HG03520 (cell line): Measurements from ENCODE around the gene SLX9.

Experiments
- ATAC-seq: cut with Tn5 transposase; IDR thresholded peaks from one replicate; pipeline ENCODE4 v1.9.1; 2021; ENCODE audit warnings: mild to moderate bottlenecking, moderate library complexity; ENCODE audit not compliant: unreplicated experiment

Gene SLX9

DNA sequence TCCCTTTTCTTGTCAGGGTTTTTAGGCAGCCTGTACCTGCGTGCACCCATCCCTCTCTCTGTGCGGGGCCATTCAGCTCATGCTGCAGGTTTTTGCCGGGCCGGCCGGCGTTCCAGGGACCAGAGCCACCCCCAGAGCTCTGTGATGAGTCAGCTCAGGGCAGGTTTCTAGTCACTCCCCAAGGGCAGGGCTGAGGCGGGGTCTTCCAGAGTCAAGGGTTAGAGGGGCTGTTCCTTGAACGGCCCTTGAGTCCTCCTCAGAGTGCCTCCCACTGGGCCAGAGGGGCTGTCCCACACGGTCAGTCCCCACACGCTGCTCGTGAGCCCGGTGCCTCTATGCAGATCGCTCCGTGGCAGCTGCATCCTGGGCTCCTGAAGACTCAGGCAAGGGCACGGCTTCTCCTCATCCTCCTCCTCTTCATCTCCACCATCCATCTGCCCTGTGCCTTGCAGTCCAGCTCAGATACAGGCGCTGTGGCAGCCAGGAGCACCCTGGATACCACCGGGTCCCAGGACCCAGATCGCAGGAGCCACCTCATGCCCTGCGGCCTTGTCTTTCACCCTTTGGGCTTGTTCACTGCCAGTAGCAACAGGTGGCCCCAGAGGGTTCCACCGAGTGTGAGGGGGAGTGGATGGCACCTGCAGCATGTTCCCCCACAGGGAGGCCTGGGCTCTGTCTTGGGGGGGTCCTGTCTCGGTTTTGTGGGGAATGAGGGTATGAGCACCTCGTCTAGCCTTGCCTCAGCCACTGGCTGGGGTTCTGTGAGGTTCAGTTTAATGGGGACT lies 17.4 kb downstream of the SLX9 start:
- no peak for ATAC-seq

DNA sequence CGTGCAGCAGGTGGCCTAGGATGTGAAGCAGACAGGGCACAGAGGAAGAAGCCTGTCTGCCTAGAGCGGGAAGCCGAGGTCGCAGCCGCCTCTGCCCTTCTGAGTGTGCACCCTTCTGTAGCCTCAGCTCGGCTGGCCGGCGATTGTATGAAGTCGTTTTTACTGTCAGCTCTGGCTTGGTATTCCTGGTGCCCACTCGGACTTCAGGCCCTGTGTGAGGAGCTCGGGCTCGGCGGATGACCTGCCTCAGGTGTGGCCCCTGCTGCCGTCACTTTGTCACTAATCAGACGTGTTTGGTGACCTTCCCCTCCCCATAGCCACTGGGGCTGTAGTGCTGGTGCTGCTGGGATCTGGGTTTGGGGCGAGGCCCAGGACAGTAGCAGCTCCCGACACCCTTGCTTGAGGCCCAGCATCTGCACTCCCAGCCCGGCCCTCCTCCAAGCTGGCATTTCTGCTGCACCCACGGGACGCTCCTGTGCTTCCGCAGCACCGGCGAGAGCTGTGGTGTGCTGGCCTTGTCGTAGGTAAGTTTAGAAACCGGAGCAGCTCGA lies 18.1 kb downstream of the SLX9 start:
- ATAC-seq, result no peak

DNA sequence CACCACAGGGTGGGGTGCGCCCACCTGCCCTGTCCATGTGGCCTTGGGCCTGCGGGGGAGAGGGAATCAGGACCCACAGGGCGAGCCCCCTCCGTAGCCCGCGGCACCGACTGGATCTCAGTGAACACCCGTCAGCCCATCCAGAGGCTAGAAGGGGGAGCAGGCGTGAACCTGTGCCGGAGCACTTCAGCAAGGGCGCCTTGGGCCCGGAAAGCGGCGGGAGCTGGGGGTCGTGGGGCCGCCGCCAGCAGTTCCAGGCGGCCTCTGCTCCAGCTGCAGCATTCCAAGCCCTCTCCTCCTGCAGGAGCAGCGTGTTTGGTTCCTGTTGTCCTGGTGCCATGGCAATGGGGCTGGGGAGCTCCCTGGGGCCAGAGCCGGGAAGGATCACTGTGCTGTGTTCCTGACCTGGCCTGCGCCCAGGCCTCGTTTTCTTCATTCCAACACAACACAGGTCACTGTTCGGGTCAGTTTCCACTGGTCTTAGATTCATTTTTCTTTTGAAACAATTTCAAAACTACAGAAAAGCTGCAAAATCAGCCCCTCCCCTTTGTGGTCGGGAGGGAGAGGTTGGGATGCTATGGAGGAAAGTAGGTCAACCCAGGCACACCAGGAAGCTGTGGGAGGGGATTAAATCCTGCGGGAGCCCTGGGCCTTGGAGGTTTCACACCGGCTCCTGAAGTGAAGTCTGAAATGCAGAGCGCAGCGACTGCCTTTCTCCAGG lies 18.8 kb downstream of the SLX9 start:
- no peak for ATAC-seq

DNA sequence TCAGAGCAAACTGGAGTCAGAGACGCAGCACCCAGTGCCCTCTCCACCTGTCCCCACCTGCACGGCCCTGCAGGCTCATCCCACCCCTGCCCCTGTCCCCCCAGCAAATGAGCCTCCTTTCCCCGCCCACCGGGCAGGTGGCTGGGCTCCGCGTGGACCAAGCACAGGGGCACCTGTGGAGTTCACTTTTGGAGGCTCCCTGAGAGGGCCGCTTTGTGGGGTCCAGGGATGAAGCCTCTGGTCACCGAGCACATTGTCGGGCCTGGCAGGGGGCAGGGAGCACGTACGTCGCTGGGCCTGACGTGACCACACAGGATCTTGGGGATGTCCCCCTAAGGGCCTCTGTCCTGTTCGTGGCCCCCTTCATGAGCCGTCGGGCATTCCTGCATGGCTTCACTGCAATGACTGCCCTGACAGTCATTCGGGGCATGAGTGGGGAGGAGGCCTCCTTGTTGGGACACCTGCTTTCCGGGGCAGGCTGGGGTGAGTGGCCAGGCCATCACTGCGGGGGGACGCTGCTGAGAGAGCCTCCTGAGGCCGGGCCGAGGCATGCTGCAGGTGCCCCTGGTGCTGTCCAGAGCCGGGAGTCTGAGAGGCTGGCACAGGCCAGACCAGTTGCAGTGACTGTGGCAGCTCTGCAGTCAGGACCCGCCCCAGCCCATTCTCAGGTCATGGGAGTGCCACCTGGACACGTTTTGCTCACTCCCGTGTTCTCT lies 19.7 kb downstream of the SLX9 start:
- ATAC-seq, result no peak

DNA sequence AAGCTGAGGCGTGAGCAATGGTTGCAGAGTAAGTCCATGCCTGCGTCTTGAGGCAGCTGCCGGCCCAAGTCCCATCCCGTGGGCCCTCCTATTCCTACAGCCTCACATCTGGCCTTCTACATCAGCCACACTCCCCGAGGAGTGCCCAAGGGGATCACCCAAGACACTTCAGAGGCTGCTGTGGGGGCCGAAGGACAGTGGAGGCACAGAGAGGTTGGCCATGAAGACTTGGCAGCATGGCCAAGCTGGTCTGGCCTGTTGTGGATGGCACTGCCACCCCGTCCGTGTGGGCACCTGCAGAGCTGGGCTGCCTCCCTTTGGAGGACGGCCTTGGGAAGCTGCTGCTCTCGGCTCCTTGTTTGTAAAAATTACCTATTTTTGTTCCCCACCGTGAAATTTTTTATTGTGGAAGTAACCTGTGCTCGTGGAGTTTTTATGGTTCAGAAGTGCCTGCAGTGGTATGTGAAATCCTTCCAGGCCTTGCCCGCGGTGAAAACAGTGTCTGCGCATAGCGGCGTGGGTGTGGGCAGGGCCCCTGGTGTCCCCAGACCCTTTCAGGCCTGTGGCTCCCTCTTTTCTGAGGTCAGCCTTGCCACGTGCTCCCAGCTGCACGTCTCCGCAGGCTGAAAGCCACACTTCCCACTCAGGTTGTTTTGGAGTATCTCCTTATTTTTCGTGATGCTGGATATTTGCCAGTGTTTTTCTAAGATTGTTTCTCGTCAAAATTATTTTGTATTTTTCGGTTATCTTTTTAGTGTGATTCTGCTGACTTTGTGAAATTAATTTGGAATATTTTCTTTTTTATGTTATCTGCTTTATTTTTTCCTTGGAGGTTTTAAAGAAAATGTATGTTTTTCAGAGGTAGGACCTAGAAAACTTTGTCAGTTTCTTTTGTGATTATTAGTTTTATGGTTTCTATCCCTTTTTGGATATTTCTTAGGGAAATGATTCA lies 20.6 kb downstream of the SLX9 start:
- no peak for ATAC-seq

DNA sequence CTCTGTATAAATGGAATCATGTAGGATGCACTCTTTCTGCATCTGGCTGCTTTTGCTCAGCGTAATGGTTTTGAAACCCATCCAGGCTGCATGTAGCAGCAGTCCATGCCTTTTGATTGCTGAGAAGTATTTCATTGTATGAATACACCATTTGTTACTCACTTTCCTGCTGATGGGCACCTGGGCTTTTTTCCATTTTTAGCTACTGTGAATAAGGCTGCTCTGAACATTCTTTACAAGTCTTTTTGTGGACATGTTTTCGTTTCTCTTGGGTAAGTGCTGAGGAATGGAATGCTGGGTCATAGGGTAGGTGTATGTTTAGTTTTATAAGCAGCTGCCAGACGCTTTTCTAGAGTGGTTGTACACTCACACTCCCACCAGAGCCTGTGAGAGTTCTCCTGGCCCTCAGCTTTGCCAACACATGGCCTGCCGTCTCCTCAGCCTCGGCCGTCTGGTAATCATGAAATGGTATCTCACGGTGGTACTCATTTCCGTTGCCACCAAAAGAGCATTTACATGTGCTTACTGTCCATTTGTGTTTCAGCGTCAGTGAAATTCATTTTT lies 22.7 kb downstream of the SLX9 start:
- no peak for ATAC-seq

DNA sequence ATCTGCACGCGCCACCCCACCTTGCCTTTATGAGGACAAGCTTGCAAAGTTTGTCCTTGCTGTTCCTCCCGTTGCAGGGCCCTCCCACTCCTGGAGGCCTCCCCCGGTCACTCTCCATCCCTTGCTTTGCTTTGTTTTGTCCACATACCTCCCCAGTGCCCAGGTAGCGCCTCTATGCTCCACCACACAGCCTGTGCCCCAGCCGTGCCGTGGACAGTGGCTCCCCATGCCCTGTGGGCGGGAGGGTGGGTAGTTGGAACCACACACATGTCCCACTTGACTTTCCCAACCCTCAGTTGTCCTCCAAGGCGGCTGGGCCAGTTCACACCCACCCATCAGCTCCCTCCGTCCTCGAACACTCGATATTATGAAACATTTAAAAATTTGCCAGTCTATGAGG lies 24.6 kb downstream of the SLX9 start:
- ATAC-seq, result no peak

DNA sequence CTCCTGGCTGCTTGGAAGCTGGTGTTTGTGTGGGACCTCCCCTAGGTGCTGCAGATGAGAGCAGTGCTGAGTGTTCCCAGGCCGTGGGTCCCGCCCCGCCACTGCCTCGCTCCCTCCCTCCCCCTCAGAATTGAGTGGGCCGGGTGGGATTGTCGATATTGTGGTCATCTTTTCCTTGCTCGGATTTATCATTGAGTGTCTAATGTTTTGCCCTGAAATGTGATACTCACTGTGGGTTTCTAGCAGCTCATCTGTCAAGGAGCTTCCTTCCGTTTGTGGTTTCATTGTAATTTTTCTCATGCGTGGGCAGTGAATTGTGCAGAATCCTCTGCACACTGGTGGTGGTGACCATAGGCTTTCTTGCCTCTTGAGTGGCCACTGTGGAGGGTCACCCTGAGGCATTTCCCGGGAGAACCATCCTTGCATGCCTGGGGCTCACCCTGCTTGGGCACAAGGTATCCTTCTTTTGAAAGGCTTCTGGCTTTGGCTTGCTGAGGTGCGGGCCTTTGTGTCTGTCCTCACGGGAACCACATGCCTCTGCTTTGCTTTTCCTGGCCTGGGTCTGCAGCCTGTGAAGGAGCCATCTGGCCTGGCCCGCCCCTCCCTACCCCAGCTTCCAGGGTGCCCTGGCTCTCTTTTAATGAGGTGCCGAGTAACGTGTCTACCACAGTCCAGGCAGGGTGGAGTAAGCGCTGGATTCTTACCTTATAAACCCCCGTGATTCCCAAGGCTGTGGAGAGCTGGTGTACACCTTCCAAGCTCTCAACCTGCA lies 25.6 kb downstream of the SLX9 start:
- ATAC-seq, result no peak

DNA sequence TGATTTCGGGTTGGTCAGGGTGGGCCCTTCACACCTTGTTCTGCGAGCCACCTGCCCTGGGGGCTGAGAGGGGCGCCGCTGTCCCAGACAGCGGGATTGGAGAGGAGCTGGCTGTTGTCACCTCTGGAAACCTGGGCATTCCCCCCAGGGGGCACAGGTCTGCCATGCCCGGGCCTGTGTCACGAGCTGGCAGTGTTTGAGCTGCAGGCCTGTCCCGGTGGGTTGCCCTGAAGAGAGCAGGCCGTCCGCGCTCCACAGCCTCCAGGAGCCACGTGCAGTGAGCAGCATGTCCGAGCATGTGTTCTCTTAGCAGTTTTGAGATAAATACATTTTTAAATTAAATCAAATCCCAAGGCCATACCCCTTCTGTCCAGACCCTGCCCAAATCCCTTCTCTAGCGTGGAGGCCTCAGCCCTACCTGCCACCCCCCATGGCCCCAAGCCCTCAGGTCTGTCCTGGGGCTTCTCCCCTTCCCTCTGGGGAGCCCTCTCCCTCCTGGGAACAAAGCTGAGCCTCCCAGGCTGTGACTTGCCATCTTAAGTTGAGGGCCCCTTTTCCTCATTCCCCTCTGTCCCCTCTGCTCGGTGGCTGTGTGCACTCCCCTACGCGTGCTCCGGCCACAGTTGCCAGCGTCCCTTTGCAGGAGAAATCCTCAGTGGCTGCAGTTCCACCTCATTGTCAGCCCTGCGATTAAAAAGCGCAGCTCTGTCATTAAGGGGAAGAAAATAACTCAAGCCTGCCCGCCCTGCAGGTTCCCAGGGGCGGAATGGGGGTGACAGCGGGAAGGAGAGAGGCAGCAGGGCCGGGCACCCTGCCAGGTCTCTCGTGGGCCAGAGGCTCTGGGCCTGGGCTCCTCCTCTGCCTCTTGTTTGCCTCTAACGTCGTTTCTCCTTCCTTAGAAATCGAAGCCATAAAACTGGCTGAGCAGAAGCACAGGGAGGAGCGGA lies 26.6 kb downstream of the SLX9 start:
- ATAC-seq, result no peak

DNA sequence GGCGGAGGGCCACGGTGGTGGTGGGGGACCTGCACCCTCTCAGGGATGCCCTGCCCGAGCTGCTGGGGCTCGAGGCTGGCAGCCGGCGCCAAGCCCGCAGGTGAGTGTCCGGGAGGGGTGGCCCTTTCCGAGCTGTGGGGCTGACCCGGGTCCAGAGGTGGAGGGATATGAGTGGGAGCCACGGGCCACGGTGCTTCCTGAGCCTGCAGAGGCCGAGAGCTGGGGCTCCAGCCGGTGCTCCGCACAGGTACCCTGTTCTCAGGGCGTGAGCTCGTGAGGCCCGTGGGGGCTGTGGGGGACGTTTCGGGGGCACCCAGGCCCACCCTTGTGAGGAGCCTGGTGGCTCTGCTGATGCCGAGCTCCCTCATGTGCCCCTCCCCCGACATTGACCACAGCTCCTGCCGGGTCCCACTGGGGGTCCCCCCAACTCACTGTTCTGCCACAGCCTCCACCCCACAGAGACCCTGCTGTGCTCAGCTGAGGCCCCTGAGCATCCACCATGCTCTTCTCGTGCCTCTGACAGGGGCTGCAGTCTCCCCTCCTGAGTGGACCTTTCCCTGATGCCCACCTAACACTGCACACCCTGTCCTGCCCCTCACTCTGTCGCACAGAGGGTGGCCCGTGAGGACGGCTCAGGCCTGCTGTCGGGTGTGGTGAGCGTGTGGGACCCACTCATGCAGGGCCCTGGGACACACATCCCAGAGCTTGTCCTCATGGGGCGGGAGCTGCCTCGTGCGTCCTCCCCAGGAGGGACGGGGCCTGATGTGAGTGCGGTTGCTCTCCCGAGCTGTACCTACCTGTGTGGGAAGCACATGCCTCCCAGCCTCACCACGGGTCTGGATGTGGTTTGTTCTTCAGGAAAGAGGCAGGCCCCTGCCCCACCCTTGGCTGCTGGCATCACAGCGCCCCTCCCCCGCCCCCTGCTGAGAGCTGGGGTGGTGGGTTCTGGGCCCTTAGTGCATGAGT lies 27.5 kb downstream of the SLX9 start:
- no peak for ATAC-seq

DNA sequence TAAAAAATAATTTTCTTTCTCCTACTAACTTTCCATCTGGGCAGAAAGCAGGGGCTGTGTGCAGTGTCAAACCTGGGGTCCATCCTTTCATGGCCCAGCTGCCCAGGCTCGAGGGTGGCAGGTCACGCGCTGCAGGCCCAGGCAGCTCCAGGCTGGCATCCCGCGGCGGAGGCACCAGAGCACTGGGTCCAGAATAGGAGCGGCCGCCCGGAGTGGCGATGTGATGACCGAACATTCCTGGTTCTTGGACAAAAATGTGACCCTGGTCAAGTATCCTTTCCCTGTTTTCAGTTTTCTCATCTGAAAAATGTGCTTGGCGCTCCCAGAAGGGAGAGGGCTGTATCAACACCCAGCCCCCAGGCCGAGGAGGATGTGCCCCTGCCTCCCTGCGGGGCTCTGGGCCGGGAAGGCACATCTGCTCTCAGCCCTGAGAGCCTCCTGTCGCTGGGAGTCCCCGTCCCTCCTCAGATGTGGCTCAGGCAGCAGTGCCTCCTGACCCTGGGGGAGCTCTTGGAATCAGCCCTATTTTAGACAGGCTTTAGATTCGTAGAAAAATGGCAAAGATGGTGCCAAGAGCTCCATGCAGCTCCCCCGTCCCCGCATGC lies 29.3 kb downstream of the SLX9 start:
- ATAC-seq, result no peak

DNA sequence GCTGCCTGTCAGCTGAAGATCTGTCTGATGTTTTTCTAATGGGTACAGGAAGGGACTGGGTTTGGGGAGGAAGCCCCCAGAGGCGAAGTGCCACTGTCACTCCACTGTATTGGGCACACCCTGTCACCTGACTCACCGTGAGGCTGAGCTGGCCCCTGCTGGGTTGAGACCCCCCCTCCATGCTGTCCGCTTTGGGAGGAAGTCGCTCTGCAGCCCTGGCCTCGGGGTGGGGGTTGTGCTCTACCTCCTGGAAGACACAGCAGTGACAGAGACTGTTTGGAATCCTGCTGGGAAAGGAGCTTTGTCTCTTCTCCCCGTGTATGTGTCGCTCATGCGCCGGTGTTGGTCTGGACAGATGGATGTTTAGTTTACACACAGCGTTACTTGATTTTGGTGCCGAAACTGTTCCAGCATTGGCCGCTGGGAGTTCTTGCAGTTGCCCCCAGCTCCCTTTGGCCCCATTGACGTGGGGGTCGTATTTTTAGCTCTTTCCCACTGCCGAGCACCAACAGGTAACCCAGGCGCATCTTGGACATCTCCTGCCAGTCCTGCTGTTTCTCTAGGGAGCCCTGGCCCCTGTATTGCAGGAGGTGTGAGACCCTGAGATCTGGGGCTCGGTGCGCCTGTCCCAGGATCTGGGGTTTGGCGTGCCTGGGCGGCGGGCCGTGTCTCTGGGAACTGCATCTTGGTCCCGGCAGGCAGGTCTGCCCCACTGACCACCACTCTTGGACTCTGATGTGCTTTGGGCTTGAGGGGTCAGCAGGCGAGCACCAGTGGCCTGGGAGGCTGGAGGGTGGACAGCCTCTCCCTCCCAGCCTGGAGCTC lies 30.3 kb downstream of the SLX9 start:
- no peak for ATAC-seq

DNA sequence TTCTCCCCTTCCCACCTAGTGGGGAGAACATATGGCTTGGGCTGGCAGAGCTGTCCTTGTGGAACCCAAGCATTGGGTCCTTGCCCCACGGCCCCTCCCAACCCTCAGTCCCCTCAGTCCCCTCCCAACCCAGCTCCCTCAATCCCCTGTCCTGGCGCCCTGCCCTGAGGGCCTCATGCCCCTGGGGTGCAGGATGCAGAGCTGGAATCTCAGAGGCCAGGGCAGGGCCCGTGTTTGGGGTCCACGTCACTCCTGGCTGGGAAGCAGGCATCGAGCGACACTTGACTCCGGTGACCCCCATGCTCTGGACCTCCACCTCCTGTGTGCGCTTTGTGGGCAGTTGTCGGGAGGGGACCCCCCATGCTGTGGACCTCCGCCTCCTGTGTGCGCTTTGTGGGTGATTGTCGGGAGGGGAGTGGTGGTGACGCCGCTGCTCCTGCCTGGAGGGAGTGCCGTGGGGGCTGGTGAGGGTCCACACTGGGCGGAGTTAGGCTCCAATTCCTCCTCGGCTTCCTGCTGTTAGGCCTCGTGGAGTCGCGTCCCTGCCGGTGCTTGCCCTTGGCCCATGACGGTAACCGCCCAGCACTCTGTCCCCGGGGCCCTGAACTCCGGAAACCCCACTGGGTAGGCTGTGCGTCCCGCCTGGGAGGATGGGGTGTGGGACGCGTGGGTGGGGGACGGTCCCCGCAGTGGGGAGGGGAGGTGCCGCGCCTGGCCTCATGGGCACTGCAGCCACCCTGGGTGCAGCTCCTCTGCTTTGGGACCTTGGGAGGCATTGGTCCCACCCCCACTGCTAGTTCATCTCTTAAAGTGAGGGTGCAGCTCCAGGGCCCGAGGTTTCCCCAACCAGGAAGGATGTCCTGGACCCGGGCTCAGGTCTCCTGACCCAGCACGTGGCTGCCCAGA lies 31.2 kb downstream of the SLX9 start:
- no peak for ATAC-seq

DNA sequence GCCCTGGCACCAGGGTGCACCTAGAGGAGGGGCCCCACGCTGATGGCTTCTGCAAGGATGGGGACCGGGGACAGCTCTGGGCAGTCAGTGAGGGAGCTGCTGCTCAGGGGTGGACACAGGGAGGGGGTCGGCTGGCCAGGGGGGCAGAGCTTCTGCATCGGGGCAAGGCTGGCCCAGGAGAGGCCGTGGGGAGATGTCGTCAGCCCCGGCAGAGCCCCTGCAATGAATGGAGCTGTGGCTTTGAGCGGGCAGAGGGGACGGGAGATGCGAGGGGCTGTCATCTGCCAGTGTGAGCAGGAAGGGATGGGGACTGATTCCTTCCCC lies 31.8 kb downstream of the SLX9 start:
- no peak for ATAC-seq

DNA sequence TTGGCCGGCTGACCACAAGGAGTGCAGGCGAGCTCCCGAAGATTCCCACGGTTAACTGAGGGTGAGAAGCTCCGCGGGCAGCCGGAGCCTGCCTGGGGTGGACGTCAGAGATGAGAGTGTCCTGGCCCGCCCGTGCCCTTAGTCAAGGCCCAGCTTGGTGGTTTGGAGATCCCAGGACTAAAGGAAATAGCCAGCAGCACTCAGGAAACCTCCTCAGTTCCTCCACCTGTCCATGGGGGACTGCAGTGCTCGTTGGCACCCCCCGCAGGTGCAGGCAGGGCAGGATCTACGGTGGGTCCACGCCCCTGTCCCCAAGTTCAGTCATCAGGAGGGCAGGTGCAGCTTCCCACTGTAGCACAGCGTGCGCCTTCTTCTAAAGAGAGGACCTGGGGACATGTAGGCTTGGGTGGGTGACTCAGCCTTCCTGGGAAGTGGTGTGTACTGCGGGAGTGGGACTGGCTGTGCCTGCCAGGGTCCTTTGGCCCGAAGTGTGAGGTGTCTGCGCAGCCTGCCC lies 32.5 kb downstream of the SLX9 start:
- ATAC-seq, result no peak
